ENCODE results near the gene MYOC.
"Not testable (repeated sequence)": the region's sequence is repeated elsewhere in the genome, so short reads cannot be mapped to it uniquely, and the experiment has no call there.

MYOC gene

DNA sequence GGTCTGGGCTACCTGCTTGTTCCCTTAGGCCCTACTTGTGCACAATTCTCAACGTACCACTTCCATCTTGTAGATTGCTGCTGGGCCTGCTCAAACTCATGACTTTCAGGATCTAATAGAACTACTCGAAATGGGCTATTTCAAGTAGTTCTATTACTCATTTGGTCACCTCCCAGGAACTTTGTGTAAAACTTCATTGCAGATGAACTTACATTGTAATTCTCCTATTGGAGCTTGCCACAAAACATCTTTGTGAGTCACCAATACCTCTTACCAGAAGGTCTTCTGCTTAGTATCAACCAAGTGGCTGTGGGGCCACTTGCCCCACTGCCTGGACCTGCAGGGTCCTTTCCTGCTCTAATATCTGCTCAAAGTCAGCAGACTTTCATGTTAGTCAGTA, 41.2 kb downstream of the MYOC start:
- no peak overlapping the region for H3K27ac ChIP-seq
- no peaks in the 10 kb centered on the region for H3K79me2 ChIP-seq
- no peak overlapping the region for H3K9ac ChIP-seq
- H3K36me3 ChIP-seq (ENCODE audit: control insufficient read depth, insufficient read depth, low read length), result no peaks in the 10 kb centered on the region
- no peaks in the 10 kb centered on the region for H3K9me3 ChIP-seq (ENCODE audit: control insufficient read depth, low read length)
- H2AFZ ChIP-seq, result no peak overlapping the region
- no peaks in the 10 kb centered on the region for H3K4me1 ChIP-seq
- H3K27me3 ChIP-seq (ENCODE audit: control insufficient read depth, insufficient read depth, low read length), result no peaks in the 10 kb centered on the region
- no peak overlapping the region for H3K4me2 ChIP-seq (ENCODE audit: low read length)
- TF ChIP-seq, protein P1, sequence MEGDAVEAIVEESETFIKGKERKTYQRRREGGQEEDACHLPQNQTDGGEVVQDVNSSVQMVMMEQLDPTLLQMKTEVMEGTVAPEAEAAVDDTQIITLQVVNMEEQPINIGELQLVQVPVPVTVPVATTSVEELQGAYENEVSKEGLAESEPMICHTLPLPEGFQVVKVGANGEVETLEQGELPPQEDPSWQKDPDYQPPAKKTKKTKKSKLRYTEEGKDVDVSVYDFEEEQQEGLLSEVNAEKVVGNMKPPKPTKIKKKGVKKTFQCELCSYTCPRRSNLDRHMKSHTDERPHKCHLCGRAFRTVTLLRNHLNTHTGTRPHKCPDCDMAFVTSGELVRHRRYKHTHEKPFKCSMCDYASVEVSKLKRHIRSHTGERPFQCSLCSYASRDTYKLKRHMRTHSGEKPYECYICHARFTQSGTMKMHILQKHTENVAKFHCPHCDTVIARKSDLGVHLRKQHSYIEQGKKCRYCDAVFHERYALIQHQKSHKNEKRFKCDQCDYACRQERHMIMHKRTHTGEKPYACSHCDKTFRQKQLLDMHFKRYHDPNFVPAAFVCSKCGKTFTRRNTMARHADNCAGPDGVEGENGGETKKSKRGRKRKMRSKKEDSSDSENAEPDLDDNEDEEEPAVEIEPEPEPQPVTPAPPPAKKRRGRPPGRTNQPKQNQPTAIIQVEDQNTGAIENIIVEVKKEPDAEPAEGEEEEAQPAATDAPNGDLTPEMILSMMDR (IDR thresholded peaks at IDR 0.05), result no peak
- H3K4me3 ChIP-seq (ENCODE audit: low read depth, low read length), result no peak overlapping the region

DNA sequence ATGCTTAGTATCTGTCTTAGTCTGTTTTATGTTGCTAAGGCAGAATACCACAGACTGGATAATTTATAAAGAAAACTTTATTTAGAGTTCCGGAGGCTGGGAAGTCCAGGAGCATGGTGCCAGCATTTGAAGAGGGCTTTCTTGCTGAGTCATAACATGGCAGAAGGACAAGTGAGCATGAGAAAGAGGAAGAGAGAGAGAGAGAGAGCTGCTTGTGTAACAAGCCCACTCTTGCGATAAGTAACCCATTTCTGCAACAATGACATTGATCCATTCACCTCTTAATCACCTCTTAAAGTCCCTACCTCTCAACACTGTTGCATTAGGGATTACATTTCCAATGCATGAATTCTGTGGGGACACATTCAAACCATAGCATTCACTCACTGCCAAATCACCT, 42.1 kb downstream of the MYOC start:
- no peaks in the 10 kb centered on the region for H3K4me1 ChIP-seq
- H3K4me3 ChIP-seq (ENCODE audit: low read depth, low read length), result no peak overlapping the region
- H3K79me2 ChIP-seq, result no peaks in the 10 kb centered on the region
- no peak overlapping the region for H3K27ac ChIP-seq
- no peak overlapping the region for H3K9ac ChIP-seq
- no peaks in the 10 kb centered on the region for H3K9me3 ChIP-seq (ENCODE audit: control insufficient read depth, low read length)
- no peak overlapping the region for H2AFZ ChIP-seq
- no peak overlapping the region for H3K4me2 ChIP-seq (ENCODE audit: low read length)
- TF ChIP-seq, protein P1 (IDR thresholded peaks at IDR 0.05), result no peak
- no peaks in the 10 kb centered on the region for H3K36me3 ChIP-seq (ENCODE audit: control insufficient read depth, insufficient read depth, low read length)
- no peaks in the 10 kb centered on the region for H3K27me3 ChIP-seq (ENCODE audit: control insufficient read depth, insufficient read depth, low read length)

DNA sequence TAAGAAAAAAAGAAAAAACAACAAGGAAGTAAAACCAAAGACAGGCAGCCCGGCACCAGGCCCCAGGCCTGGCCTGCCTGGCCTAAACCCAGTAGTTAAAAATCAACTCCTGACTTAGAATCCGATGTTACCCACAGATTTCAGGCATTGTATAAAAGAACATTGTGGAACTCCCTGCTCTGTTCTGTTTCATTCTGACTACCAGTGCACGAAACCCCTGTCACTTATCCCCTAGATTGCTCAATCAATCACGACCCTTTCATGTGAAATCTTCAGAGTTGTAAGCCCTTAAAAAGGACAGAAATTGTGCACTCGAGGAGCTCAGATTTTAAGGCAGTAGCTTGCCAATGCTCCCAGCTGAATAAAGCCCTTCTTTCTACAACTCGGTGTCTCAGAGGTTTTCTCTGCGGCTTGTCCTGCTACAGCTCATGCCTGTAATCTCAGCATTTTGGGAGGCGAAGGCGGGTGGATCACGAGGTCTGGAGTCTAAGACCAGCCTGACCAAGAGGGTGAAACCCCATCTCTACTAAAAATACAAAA, 46.0 kb downstream of the MYOC start:
- Histone ChIP-seq H3K79me2 (no peaks in the 10 kb centered on the region), H3K4me1 (no peaks in the 10 kb centered on the region), H2AFZ (no peak overlapping the region), H3K27me3 (ENCODE audit: control insufficient read depth, insufficient read depth, low read length) (no peaks in the 10 kb centered on the region), H3K36me3 (ENCODE audit: control insufficient read depth, insufficient read depth, low read length) (no peaks in the 10 kb centered on the region), H3K9me3 (ENCODE audit: control insufficient read depth, low read length) (no peaks in the 10 kb centered on the region), H3K27ac (no peak overlapping the region), H3K4me3 (ENCODE audit: low read depth, low read length) (no peak overlapping the region), H3K9ac (no peak overlapping the region), H3K4me2 (ENCODE audit: low read length) (no peak overlapping the region)
- TF ChIP-seq, protein P1 (IDR thresholded peaks at IDR 0.05), result no peak

DNA sequence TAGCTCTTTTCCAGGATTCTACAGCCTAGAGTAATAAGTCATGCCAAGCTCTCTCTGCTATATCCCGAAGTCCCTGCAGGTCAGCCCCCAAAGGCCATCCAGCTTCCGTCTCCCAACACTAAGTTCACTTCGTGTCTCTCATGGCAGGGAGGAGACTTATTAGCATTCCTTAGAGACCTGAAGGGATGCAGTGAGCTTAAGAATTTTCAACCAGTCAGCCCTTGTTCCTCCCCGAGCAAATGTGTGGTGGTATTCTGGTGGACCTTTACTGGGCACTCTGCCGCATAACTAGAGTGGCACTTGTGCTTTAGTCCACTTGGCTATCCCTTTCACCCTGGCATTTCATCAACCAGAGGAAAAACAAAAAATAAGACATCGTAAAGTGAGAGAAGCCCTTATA, 49.4 kb downstream of the MYOC start:
- not testable (repeated sequence) for H2AFZ ChIP-seq; H3K4me3 ChIP-seq (ENCODE audit: low read depth, low read length); H3K9ac ChIP-seq; H3K4me1 ChIP-seq; H3K79me2 ChIP-seq; H3K4me2 ChIP-seq (ENCODE audit: low read length); H3K27me3 ChIP-seq (ENCODE audit: control insufficient read depth, insufficient read depth, low read length); H3K9me3 ChIP-seq (ENCODE audit: control insufficient read depth, low read length); H3K36me3 ChIP-seq (ENCODE audit: control insufficient read depth, insufficient read depth, low read length); H3K27ac ChIP-seq

GRCh38 chr1:171600862-171601261, 51.6 kb downstream of the MYOC start:
- TF ChIP-seq, protein P1 (IDR thresholded peaks at IDR 0.05), result no peak
- H3K4me3 ChIP-seq (ENCODE audit: low read depth, low read length), result no peak overlapping the region
- no peak overlapping the region for H3K4me2 ChIP-seq (ENCODE audit: low read length)
- H3K36me3 ChIP-seq (ENCODE audit: control insufficient read depth, insufficient read depth, low read length), result no peaks in the 10 kb centered on the region
- no peaks in the 10 kb centered on the region for H3K9me3 ChIP-seq (ENCODE audit: control insufficient read depth, low read length)
- no peak overlapping the region for H3K27ac ChIP-seq
- H3K4me1 ChIP-seq, result no peaks in the 10 kb centered on the region
- H3K27me3 ChIP-seq (ENCODE audit: control insufficient read depth, insufficient read depth, low read length), result no peaks in the 10 kb centered on the region
- no peak overlapping the region for H3K9ac ChIP-seq
- H3K79me2 ChIP-seq, result no peaks in the 10 kb centered on the region
- no peak overlapping the region for H2AFZ ChIP-seq

- H3K4me2 ChIP-seq (ENCODE audit: low read length); H3K9me3 ChIP-seq (ENCODE audit: control insufficient read depth, low read length); H3K9ac ChIP-seq; H2AFZ ChIP-seq; H3K79me2 ChIP-seq; H3K27ac ChIP-seq; H3K27me3 ChIP-seq (ENCODE audit: control insufficient read depth, insufficient read depth, low read length); H3K36me3 ChIP-seq (ENCODE audit: control insufficient read depth, insufficient read depth, low read length); H3K4me1 ChIP-seq; H3K4me3 ChIP-seq (ENCODE audit: low read depth, low read length): not testable (repeated sequence)
Observed at GRCh38 chr1:171600310-171600709, 52.2 kb downstream of the MYOC start.
